ENCODE measurements around the gene TMEM201. TPM values are rescaled to one million over a fixed set of nuclear protein-coding genes. Genes with fewer than 3 reads are reported as not detected.

The TMEM201 gene
- total and polyA plus RNA-seq, 2 donors (not counting 3 experiments of a cell fraction or from before 2014, with no cell fraction given), result 8.3 to 24.8 TPM

DNA sequence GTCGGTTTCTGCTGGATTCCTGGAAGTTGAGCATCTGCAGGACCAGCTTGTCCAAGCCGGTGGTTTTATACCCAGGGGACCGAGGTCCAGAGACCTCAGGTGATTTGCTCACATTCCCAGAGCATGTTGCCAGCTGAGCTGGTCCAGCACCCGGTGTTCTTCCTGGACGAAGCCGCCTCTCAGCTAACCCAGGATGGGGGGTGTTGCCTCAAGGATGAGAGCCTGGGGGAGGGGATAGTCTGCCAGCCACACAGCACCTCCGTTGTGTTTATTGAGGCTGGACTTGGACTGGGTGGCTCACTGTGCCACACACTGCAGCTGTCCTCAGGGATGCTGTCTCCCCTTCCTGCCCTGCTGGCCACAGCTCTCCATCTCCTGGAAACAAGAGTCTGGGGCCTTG, 1.5 kb downstream of the TMEM201 start:
- Histone ChIP-seq H2AFZ (ENCODE audit: low read depth, low read length) (no peak overlapping the region), H3K27me3 (ENCODE audit: control insufficient read depth in 2 of 2, insufficient read depth in 2 of 2, low read length in 2 of 2) (no peaks in the 10 kb centered on the region), H3K27ac (ENCODE audit: insufficient read depth, low read depth, low read length) (no peak overlapping the region), H3K9ac (replicated peaks; ENCODE audit: extremely low read depth, insufficient read depth, low read length) (no peak overlapping the region), H3K9me1 (replicated peaks; ENCODE audit: control insufficient read depth, extremely low read depth, insufficient read depth, low read length) (no peaks in the 10 kb centered on the region), H3K9me3 (replicated peaks; ENCODE audit: control insufficient read depth, insufficient read depth, low read length) (no peaks in the 10 kb centered on the region), H4K20me1 (replicated peaks; ENCODE audit: control insufficient read depth, extremely low read depth, insufficient read depth, low read length) (no peaks in the 10 kb centered on the region), H3K4me1 (ENCODE audit: control insufficient read depth, extremely low read depth, insufficient read depth, low read length) (peaks cover 21% of the 10 kb centered on the region), H3K4me2 (ENCODE audit: insufficient read depth, low read length) (peak overlapping the region; percentile 79), H3K4me3 (replicated peaks in 1 of 3; ENCODE audit: insufficient read depth in 1 of 3, low read depth in 1 of 3, low read length in 3 of 3) (no peak overlapping the region), H3K79me2 (ENCODE audit: control insufficient read depth, insufficient read depth, low read length) (peaks cover 61% of the 10 kb centered on the region), H3K36me3 (ENCODE audit: control insufficient read depth in 2 of 2, extremely low read depth in 1 of 2, insufficient read depth in 2 of 2, low read length in 2 of 2) (no peaks in the 10 kb centered on the region)
- DNase-seq (ENCODE audit: low read depth, low spot score) (no peak), FAIRE-seq (no peak)
- TF ChIP-seq EZH2 (IDR thresholded peaks at IDR 0.05; ENCODE audit: borderline replicate concordance, low read depth, low read length, severe bottlenecking) (no peak), FOS (IDR thresholded peaks at IDR 0.05; ENCODE audit: borderline replicate concordance, insufficient read depth, low read length) (no peak)
- ChIA-PET CTCF (interaction anchor here (0.6 to 4.0 kb wide), 5 partner anchors 9 to 96 kb away, joined by 3 to 19 read pairs (median 3); no protein-coding TSS in a partner anchor), POLR2A (no interaction called here)
- dilution Hi-C loops (cut with MboI; ENCODE audit: extremely low pct_ligation_motif_present, low sequenced_read_pairs), result no loop called here
- no TSS peak for BruUV-seq (replicated peaks)
- intact Hi-C loops (cut with micrococcal nuclease), result no loop called here

DNA sequence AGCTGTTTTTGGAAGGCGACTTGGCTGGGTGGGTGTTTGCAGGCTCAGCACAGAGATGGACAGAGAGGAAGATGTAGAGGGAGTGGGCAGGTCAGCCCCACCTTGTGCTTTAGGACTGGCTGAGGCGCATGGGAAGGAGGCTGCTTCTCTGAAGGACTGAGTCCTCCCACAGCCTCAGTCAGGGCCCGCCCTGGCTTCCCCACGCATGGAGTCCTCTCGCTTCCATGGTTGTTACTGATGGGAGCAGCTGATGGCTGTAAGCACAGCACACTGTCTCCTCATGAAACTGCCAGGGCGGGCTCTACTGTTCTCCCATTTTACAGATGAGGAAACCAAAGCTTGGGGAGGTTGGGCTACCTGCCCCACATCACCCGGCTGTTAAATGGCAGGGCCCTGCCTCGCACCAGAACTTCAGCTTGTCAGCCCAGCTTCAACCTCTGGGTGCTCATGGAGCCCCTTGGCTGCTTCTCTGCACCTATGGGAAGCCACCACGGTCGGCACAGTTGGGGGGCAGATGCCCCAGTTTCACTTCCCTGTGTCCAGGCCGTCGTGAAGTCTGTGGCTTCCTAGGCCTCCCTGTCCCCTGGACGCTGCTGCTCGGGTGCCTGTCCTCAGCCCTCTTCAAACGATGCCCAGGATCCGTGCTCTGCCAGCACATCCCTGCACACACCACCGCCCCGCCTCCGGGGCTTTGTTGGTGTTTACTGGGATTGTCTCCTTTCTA, 2.4 kb downstream of the TMEM201 start:
- H3K4me2 ChIP-seq (ENCODE audit: insufficient read depth, low read length), result no peak overlapping the region
- no peak overlapping the region for H2AFZ ChIP-seq (ENCODE audit: low read depth, low read length)
- no peak overlapping the region for H3K27ac ChIP-seq (ENCODE audit: insufficient read depth, low read depth, low read length)
- no peak overlapping the region for H3K4me3 ChIP-seq (replicated peaks in 1 of 3; ENCODE audit: insufficient read depth in 1 of 3, low read depth in 1 of 3, low read length in 3 of 3)
- peaks cover 21% of the 10 kb centered on the region for H3K4me1 ChIP-seq (ENCODE audit: control insufficient read depth, extremely low read depth, insufficient read depth, low read length)
- intact Hi-C loops (cut with micrococcal nuclease) (no loop called here), dilution Hi-C loops (cut with MboI; ENCODE audit: extremely low pct_ligation_motif_present, low sequenced_read_pairs) (no loop called here)
- FAIRE-seq (no peak), DNase-seq (ENCODE audit: low read depth, low spot score) (no peak)
- H3K9me3 ChIP-seq (replicated peaks; ENCODE audit: control insufficient read depth, insufficient read depth, low read length), result no peaks in the 10 kb centered on the region
- TF ChIP-seq, protein P1, sequence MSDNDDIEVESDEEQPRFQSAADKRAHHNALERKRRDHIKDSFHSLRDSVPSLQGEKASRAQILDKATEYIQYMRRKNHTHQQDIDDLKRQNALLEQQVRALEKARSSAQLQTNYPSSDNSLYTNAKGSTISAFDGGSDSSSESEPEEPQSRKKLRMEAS (IDR thresholded peaks at IDR 0.05; ENCODE audit: insufficient read depth, insufficient read length), result no peak
- no peak for TF ChIP-seq EZH2 (IDR thresholded peaks at IDR 0.05; ENCODE audit: borderline replicate concordance, low read depth, low read length, severe bottlenecking)
- TF ChIP-seq GATA2 (IDR thresholded peaks at IDR 0.05; ENCODE audit: insufficient read depth, insufficient read length, low read depth, low read length), result no peak
- no peak for TF ChIP-seq FOS (IDR thresholded peaks at IDR 0.05; ENCODE audit: borderline replicate concordance, insufficient read depth, low read length)
- no peak for TF ChIP-seq JUN (IDR thresholded peaks at IDR 0.05; ENCODE audit: borderline replicate concordance, insufficient read depth, insufficient read length, low read depth)
- TF ChIP-seq, protein P2, sequence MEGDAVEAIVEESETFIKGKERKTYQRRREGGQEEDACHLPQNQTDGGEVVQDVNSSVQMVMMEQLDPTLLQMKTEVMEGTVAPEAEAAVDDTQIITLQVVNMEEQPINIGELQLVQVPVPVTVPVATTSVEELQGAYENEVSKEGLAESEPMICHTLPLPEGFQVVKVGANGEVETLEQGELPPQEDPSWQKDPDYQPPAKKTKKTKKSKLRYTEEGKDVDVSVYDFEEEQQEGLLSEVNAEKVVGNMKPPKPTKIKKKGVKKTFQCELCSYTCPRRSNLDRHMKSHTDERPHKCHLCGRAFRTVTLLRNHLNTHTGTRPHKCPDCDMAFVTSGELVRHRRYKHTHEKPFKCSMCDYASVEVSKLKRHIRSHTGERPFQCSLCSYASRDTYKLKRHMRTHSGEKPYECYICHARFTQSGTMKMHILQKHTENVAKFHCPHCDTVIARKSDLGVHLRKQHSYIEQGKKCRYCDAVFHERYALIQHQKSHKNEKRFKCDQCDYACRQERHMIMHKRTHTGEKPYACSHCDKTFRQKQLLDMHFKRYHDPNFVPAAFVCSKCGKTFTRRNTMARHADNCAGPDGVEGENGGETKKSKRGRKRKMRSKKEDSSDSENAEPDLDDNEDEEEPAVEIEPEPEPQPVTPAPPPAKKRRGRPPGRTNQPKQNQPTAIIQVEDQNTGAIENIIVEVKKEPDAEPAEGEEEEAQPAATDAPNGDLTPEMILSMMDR (IDR thresholded peaks at IDR 0.05; ENCODE audit: extremely low read depth in 1 of 2, insufficient read depth in 1 of 2, low read depth in 1 of 2, low read length in 2 of 2), result no peak
- TF ChIP-seq POLR2A (IDR thresholded peaks at IDR 0.05; ENCODE audit: low read depth, low read length), result no peak
- TF ChIP-seq POLR2AphosphoS5 (IDR thresholded peaks at IDR 0.05; ENCODE audit: insufficient read depth, low read depth, low read length), result no peak
- TF ChIP-seq MYC (IDR thresholded peaks at IDR 0.05; ENCODE audit: low read depth, low read length), result no peak
- no peaks in the 10 kb centered on the region for H3K27me3 ChIP-seq (ENCODE audit: control insufficient read depth in 2 of 2, insufficient read depth in 2 of 2, low read length in 2 of 2)
- no peak overlapping the region for H3K9ac ChIP-seq (replicated peaks; ENCODE audit: extremely low read depth, insufficient read depth, low read length)
- no peaks in the 10 kb centered on the region for H3K9me1 ChIP-seq (replicated peaks; ENCODE audit: control insufficient read depth, extremely low read depth, insufficient read depth, low read length)
- CTCF ChIA-PET, result interaction anchor here (4.0 kb wide), 1 partner anchor 25 kb away, joined by 19 read pairs; no protein-coding TSS in a partner anchor
- no peaks in the 10 kb centered on the region for H3K36me3 ChIP-seq (ENCODE audit: control insufficient read depth in 2 of 2, extremely low read depth in 1 of 2, insufficient read depth in 2 of 2, low read length in 2 of 2)
- H4K20me1 ChIP-seq (replicated peaks; ENCODE audit: control insufficient read depth, extremely low read depth, insufficient read depth, low read length), result no peaks in the 10 kb centered on the region
- POLR2A ChIA-PET, result no interaction called here
- peaks cover 68% of the 10 kb centered on the region for H3K79me2 ChIP-seq (ENCODE audit: control insufficient read depth, insufficient read depth, low read length)
- no TSS peak for BruUV-seq (replicated peaks)
